T-helper 1 cell treated with Interleukin-12 subunit alpha and Interleukin-12 subunit beta and Interleukin-4 antibody, amounts not matched to agents 30 μg/mL and 1 μg/mL, for 36 hours (primary cell): Measurements from ENCODE around the gene WFDC1.

ENCODE experiments used
- H3K27ac Mint-ChIP-seq: one replicate; pipeline ENCODE4 v1.8.0; 2021; ENCODE audit warnings: mild to moderate bottlenecking, mixed read lengths
- H3K27me3 Mint-ChIP-seq: one replicate; pipeline ENCODE4 v1.8.0; 2021; ENCODE audit warnings: low read depth, mixed read lengths
- H3K36me3 Mint-ChIP-seq: one replicate; pipeline ENCODE4 v1.8.0; 2021; ENCODE audit warnings: low read depth, mixed read lengths
- H3K4me1 Mint-ChIP-seq: one replicate; pipeline ENCODE4 v1.8.0; 2021; ENCODE audit warnings: low read depth, mixed read lengths
- H3K4me3 Mint-ChIP-seq: one replicate; pipeline ENCODE4 v1.8.0; 2021; ENCODE audit warnings: mild to moderate bottlenecking, moderate library complexity, mixed read lengths
- H3K9me3 Mint-ChIP-seq: one replicate; pipeline ENCODE4 v1.8.0; 2021; ENCODE audit warnings: mixed read lengths

WFDC1 gene

GRCh38 chr16:84303023-84303422 is 8.3 kb downstream of the WFDC1 start:
- Mint-ChIP-seq H3K4me3 (no peak overlapping the region), H3K9me3 (no peaks in the 10 kb centered on the region), H3K27ac (no peak overlapping the region), H3K27me3 (no peaks in the 10 kb centered on the region), H3K36me3 (no peaks in the 10 kb centered on the region), H3K4me1 (no peaks in the 10 kb centered on the region)

- H3K36me3 Mint-ChIP-seq, result no peaks in the 10 kb centered on the region
These were observed 8.8 kb downstream of the WFDC1 start for GRCh38 chr16:84303516-84303915.

GRCh38 chr16:84306564-84306963 is 11.9 kb downstream of the WFDC1 start:
- H3K27ac Mint-ChIP-seq, result no peak overlapping the region
- H3K4me1 Mint-ChIP-seq, result no peaks in the 10 kb centered on the region
- no peaks in the 10 kb centered on the region for H3K36me3 Mint-ChIP-seq
- no peaks in the 10 kb centered on the region for H3K9me3 Mint-ChIP-seq
- H3K4me3 Mint-ChIP-seq, result no peak overlapping the region
- H3K27me3 Mint-ChIP-seq, result no peaks in the 10 kb centered on the region

More at GRCh38 chr16:84303516-84303915, 8.8 kb downstream of the WFDC1 start:
- Mint-ChIP-seq H3K27ac (no peak overlapping the region), H3K9me3 (no peaks in the 10 kb centered on the region), H3K4me3 (no peak overlapping the region), H3K4me1 (no peaks in the 10 kb centered on the region), H3K27me3 (no peaks in the 10 kb centered on the region)

GRCh38 chr16:84307209-84307954 is 12.7 kb downstream of the WFDC1 start:
- no peak overlapping the region for H3K4me3 Mint-ChIP-seq

GRCh38 chr16:84308120-84308519 is 13.4 kb downstream of the WFDC1 start:
- Mint-ChIP-seq H3K36me3 (no peaks in the 10 kb centered on the region), H3K27ac (no peak overlapping the region), H3K4me3 (no peak overlapping the region), H3K27me3 (peaks cover 7% of the 10 kb centered on the region), H3K4me1 (no peaks in the 10 kb centered on the region), H3K9me3 (no peaks in the 10 kb centered on the region)

More at GRCh38 chr16:84307209-84307954, 12.7 kb downstream of the WFDC1 start:
- Mint-ChIP-seq H3K27ac (no peak overlapping the region), H3K4me1 (no peaks in the 10 kb centered on the region), H3K27me3 (peaks cover 3% of the 10 kb centered on the region), H3K36me3 (no peaks in the 10 kb centered on the region), H3K9me3 (no peaks in the 10 kb centered on the region)

- H3K27ac Mint-ChIP-seq, result no peak overlapping the region
- no peaks in the 10 kb centered on the region for H3K36me3 Mint-ChIP-seq
- peaks cover 14% of the 10 kb centered on the region for H3K27me3 Mint-ChIP-seq
- no peaks in the 10 kb centered on the region for H3K9me3 Mint-ChIP-seq
- no peaks in the 10 kb centered on the region for H3K4me1 Mint-ChIP-seq
- H3K4me3 Mint-ChIP-seq, result no peak overlapping the region
These were observed 16.0 kb downstream of the WFDC1 start for GRCh38 chr16:84310642-84311041.

GRCh38 chr16:84312783-84313382 is 18.2 kb downstream of the WFDC1 start:
- peaks cover 3% of the 10 kb centered on the region for H3K9me3 Mint-ChIP-seq
- H3K36me3 Mint-ChIP-seq, result no peaks in the 10 kb centered on the region
- peaks cover 15% of the 10 kb centered on the region for H3K27me3 Mint-ChIP-seq
- H3K4me3 Mint-ChIP-seq, result no peak overlapping the region
- no peak overlapping the region for H3K27ac Mint-ChIP-seq
- H3K4me1 Mint-ChIP-seq, result no peaks in the 10 kb centered on the region

- peaks cover 15% of the 10 kb centered on the region for H3K27me3 Mint-ChIP-seq
- H3K36me3 Mint-ChIP-seq, result no peaks in the 10 kb centered on the region
- no peak overlapping the region for H3K4me3 Mint-ChIP-seq
- H3K4me1 Mint-ChIP-seq, result no peaks in the 10 kb centered on the region
- H3K9me3 Mint-ChIP-seq, result peaks cover 3% of the 10 kb centered on the region
- H3K27ac Mint-ChIP-seq, result no peak overlapping the region
These were observed 19.2 kb downstream of the WFDC1 start for GRCh38 chr16:84313921-84314320.

GRCh38 chr16:84314373-84314772 is 19.7 kb downstream of the WFDC1 start:
- no peaks in the 10 kb centered on the region for H3K36me3 Mint-ChIP-seq
- peaks cover 3% of the 10 kb centered on the region for H3K9me3 Mint-ChIP-seq
- no peaks in the 10 kb centered on the region for H3K4me1 Mint-ChIP-seq
- no peak overlapping the region for H3K27ac Mint-ChIP-seq
- H3K27me3 Mint-ChIP-seq, result peaks cover 15% of the 10 kb centered on the region
- no peak overlapping the region for H3K4me3 Mint-ChIP-seq

GRCh38 chr16:84314814-84315213 is 20.1 kb downstream of the WFDC1 start:
- H3K4me3 Mint-ChIP-seq, result no peak overlapping the region
- no peaks in the 10 kb centered on the region for H3K4me1 Mint-ChIP-seq
- H3K27ac Mint-ChIP-seq, result no peak overlapping the region
- peaks cover 3% of the 10 kb centered on the region for H3K9me3 Mint-ChIP-seq
- no peaks in the 10 kb centered on the region for H3K36me3 Mint-ChIP-seq
- peaks cover 15% of the 10 kb centered on the region for H3K27me3 Mint-ChIP-seq

GRCh38 chr16:84315422-84315821 is 20.7 kb downstream of the WFDC1 start:
- no peak overlapping the region for H3K27ac Mint-ChIP-seq
- no peaks in the 10 kb centered on the region for H3K4me1 Mint-ChIP-seq
- H3K9me3 Mint-ChIP-seq, result peaks cover 3% of the 10 kb centered on the region
- no peaks in the 10 kb centered on the region for H3K36me3 Mint-ChIP-seq
- peaks cover 15% of the 10 kb centered on the region for H3K27me3 Mint-ChIP-seq
- no peak overlapping the region for H3K4me3 Mint-ChIP-seq

GRCh38 chr16:84318091-84318975 is 23.7 kb downstream of the WFDC1 start:
- H3K4me1 Mint-ChIP-seq, result no peaks in the 10 kb centered on the region
- H3K9me3 Mint-ChIP-seq, result peaks cover 3% of the 10 kb centered on the region

GRCh38 chr16:84319146-84319760 is 24.6 kb downstream of the WFDC1 start:
- no peak overlapping the region for H3K27ac Mint-ChIP-seq
- no peaks in the 10 kb centered on the region for H3K4me1 Mint-ChIP-seq
- H3K36me3 Mint-ChIP-seq, result no peaks in the 10 kb centered on the region
- peaks cover 8% of the 10 kb centered on the region for H3K27me3 Mint-ChIP-seq
- H3K4me3 Mint-ChIP-seq, result no peak overlapping the region
- peaks cover 3% of the 10 kb centered on the region for H3K9me3 Mint-ChIP-seq

More at GRCh38 chr16:84318091-84318975, 23.7 kb downstream of the WFDC1 start:
- H3K27me3 Mint-ChIP-seq, result peaks cover 8% of the 10 kb centered on the region
- no peak overlapping the region for H3K4me3 Mint-ChIP-seq
- no peak overlapping the region for H3K27ac Mint-ChIP-seq
- no peaks in the 10 kb centered on the region for H3K36me3 Mint-ChIP-seq

- Mint-ChIP-seq H3K4me1 (no peaks in the 10 kb centered on the region), H3K9me3 (peaks cover 3% of the 10 kb centered on the region), H3K36me3 (no peaks in the 10 kb centered on the region), H3K27me3 (peaks cover 2% of the 10 kb centered on the region), H3K4me3 (no peak overlapping the region), H3K27ac (no peak overlapping the region)
These were observed 25.8 kb downstream of the WFDC1 start for GRCh38 chr16:84320511-84320910.
